AG04450 (cell line): ENCODE data around the gene SKOR2. TPM values are rescaled to one million over a fixed set of nuclear protein-coding genes. Genes with fewer than 3 reads are reported as not detected.

Experiments used
- CTCF ChIA-PET: fragments of 300-600, 350-600 bp; formaldehyde crosslinking; extraction: SDS; loops from one replicate; lab custom pipeline; 2022; ENCODE audit warnings: antibody characterized with exemption, inconsistent platforms; lab: Charles Lee
- POLR2A ChIA-PET: fragments of 350-600 bp; formaldehyde crosslinking; extraction: SDS; loops from one replicate; lab custom pipeline; 2021; ENCODE audit warnings: antibody characterized with exemption, inconsistent platforms; lab: Yijun Ruan, JAX
- DNase-seq: peaks from one replicate; pipeline ENCODE4 v3.0.0-alpha.2; 2011; ENCODE audit warnings: low read depth, low spot score
- H3K27ac ChIP-seq: one replicate; pipeline ENCODE4 v1.5.1; 2012; ENCODE audit warnings: low read depth, low read length, control low read depth
- H3K27me3 ChIP-seq: one replicate; pipeline ENCODE4 v1.6.0; 2012; ENCODE audit warnings: low read length; ENCODE audit not compliant: control insufficient read depth, insufficient read depth
- H3K4me3 ChIP-seq: 2 replicates; pipeline ENCODE4 v1.5.1; 2011; ENCODE audit warnings: mild to moderate bottlenecking, low read depth, low read length, control low read depth
- H3K9me3 ChIP-seq: 2 replicates; pipeline ENCODE4 v1.5.1; 2012; ENCODE audit warnings: low read length; ENCODE audit not compliant: control insufficient read depth, insufficient read depth
- CTCF ChIP-seq: IDR thresholded peaks from 2 replicates; pipeline ENCODE4 v1.5.1; 2011; ENCODE audit warnings: low read depth, low read length, control low read depth, inconsistent platforms
- polyA plus RNA-seq: library from polyadenylated mRNA; depleted of rRNA; stranded (reverse); fragments of >200 nt; gene quantifications from 2 replicates; pipeline ENCODE4 v1.2.3, GENCODE V29; 2011

The SKOR2 gene
- polyA plus RNA-seq, 1 experiment, result not detected

GRCh38 chr18:47247036-47247415 lies 4.4 kb downstream of the SKOR2 start:
- Histone ChIP-seq H3K27ac (no peak overlapping the region), H3K9me3 (peaks cover 12% of the 10 kb centered on the region; the same call in 1 of the 2 replicates), H3K4me3 (no peak overlapping the region), H3K27me3 (peaks cover 55% of the 10 kb centered on the region)
- CTCF ChIA-PET, result no interaction called here
- no peak for TF ChIP-seq CTCF
- DNase-seq, result no peak
- POLR2A ChIA-PET, result no interaction called here

- H3K27ac ChIP-seq, result no peak overlapping the region
- peaks cover 48% of the 10 kb centered on the region for H3K27me3 ChIP-seq
- TF ChIP-seq CTCF, result no peak
- ChIA-PET CTCF (no interaction called here), POLR2A (no interaction called here)
- DNase-seq, result no peak
- H3K4me3 ChIP-seq, result no peak overlapping the region
- peaks cover 9% of the 10 kb centered on the region; the same call in 1 of the 2 replicates for H3K9me3 ChIP-seq
Observed at GRCh38 chr18:47246027-47246971, 5.2 kb downstream of the SKOR2 start.

GRCh38 chr18:47244086-47244485 lies 7.4 kb downstream of the SKOR2 start:
- ChIA-PET CTCF (interaction anchor here (1.2 kb wide), 1 partner anchor 143 kb away, joined by 3 read pairs; no protein-coding TSS in a partner anchor), POLR2A (no interaction called here)
- no peak for TF ChIP-seq CTCF
- H3K9me3 ChIP-seq, result peaks cover 7% of the 10 kb centered on the region; the same call in 1 of the 2 replicates
- H3K27me3 ChIP-seq, result peaks cover 28% of the 10 kb centered on the region
- H3K27ac ChIP-seq, result no peak overlapping the region
- no peak overlapping the region for H3K4me3 ChIP-seq
- no peak for DNase-seq

GRCh38 chr18:47235096-47235495 lies 16.4 kb downstream of the SKOR2 start:
- Histone ChIP-seq H3K27me3 (no peaks in the 10 kb centered on the region), H3K4me3 (no peak overlapping the region), H3K9me3 (no peaks in the 10 kb centered on the region), H3K27ac (no peak overlapping the region)
- CTCF ChIA-PET, result no interaction called here
- no peak for DNase-seq
- TF ChIP-seq CTCF, result no peak
- POLR2A ChIA-PET, result no interaction called here

- POLR2A ChIA-PET, result no interaction called here
- Histone ChIP-seq H3K27ac (no peak overlapping the region), H3K9me3 (no peaks in the 10 kb centered on the region), H3K4me3 (no peak overlapping the region), H3K27me3 (no peaks in the 10 kb centered on the region)
- DNase-seq, result no peak
- CTCF ChIA-PET, result no interaction called here
- TF ChIP-seq CTCF, result no peak
Observed at GRCh38 chr18:47226660-47227059, 24.8 kb downstream of the SKOR2 start.
